ENCODE measurements around the gene RPAP2.
"Not testable (repeated sequence)": the region's sequence is repeated elsewhere in the genome, so short reads cannot be mapped to it uniquely, and the experiment has no call there.

The RPAP2 gene

DNA sequence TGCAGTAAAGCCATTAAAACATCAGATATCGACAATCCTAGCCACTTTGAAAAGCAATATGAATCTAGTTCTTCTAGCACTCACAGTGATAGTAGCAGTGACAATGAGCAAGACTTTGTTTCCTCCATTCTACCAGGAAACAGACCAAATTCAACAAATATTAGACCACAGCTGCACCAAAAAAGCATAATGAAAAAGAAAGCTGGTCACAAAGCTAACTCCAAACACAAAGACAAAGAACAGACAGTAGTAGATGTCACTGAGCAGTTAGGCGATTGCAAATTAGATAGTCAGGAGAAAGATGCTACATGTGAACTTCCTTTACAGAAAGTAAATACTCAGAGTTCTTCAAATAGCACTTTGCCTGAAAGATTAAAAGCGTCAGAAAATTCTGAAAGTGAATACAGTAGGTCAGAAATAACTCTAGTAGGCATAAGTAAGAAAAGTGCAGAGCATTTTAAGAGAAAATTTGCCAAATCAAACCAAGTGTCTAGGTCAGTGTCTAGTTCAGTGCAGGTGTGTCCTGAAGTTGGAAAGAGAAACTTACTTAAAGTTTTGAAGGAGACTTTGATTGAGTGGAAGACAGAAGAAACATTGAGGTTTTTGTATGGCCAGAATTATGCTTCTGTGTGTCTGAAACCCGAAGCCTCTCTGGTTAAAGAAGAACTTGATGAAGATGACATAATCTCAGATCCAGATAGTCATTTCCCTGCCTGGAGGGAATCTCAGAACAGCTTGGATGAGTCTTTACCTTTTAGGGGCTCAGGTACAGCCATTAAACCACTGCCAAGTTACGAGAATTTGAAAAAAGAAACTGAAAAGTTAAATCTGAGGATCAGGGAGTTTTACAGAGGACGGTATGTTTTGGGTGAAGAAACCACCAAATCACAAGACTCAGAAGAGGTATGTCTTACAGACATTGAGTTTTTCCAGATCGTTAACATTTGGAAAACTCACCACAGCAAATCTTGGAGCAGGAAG lies 24.9 kb downstream of the RPAP2 start:
- DNase-seq (ENCODE audit: low spot score): no peak

- no peak for DNase-seq (ENCODE audit: low spot score)
Measured at GRCh38 chr1:92324784-92325183, 25.9 kb downstream of the RPAP2 start.

- DNase-seq (ENCODE audit: low spot score): no peak
Measured at GRCh38 chr1:92326681-92327080, 27.8 kb downstream of the RPAP2 start.

GRCh38 chr1:92327794-92328193 lies 28.9 kb downstream of the RPAP2 start:
- no peak for DNase-seq (ENCODE audit: low spot score)

GRCh38 chr1:92329347-92330129 lies 30.7 kb downstream of the RPAP2 start:
- DNase-seq (ENCODE audit: low spot score): no peak

GRCh38 chr1:92333668-92334067 lies 34.8 kb downstream of the RPAP2 start:
- no peak for DNase-seq (ENCODE audit: low spot score)

DNA sequence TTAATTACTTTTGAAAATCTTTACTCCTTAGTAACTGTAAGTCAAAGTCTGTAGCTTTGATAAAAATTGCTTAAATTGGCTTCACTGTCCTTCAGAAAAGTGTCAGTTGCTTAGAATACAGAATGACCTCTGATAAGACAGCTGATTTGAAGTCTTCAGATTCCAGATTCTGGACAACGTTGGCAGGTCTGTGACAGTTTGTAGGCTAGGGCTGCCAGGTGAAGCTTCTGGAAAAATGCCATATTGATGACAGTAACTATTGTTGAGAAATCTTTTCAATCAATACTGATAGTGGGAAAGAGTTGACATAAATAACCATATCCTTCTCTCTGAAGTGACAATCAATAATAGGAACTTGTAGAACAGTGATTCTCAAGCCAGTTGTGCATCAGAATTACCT lies 41.3 kb downstream of the RPAP2 start:
- DNase-seq (ENCODE audit: low spot score): no peak

DNA sequence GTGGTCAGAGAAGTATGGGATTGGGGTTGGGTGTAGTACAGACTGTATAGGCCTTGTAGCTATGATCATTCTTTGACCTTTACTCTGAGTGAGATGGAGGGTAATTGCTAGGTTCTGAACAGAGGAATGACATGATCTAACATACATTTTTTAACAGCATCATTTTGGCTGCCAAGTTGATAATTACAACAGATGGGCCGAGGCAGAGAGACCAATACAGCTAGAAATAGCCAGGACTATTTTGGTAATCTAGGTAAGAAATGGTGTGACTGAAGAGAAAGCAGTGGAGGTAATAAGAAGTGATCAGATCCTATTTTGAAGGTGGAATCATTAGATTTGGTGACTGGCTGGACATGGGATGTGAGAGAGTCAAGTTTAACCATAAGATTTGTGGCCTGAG lies 43.5 kb downstream of the RPAP2 start:
- no peak for DNase-seq (ENCODE audit: low spot score)

DNA sequence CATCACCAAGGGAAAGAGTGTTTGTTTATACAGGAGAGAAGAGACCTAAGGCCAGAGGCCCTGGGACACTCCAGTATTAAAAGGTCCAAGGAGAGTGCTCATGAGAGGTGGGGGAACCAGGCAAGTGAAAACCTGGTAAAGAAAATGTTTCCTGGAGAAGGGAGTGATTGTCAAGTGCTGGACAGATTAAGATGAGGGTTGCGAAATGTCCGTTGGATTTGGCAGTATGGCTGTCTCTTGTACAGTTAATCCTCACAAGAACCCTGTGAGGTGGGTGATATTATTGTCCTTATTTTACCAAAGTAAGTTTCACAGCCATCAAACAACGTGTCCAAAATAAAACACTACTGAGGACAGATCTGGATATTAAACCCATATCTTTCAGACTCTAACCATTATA lies 44.2 kb downstream of the RPAP2 start:
- DNase-seq (ENCODE audit: low spot score): no peak

- no peak for DNase-seq (ENCODE audit: low spot score)
Measured at GRCh38 chr1:92346866-92347640, 48.2 kb downstream of the RPAP2 start.

DNA sequence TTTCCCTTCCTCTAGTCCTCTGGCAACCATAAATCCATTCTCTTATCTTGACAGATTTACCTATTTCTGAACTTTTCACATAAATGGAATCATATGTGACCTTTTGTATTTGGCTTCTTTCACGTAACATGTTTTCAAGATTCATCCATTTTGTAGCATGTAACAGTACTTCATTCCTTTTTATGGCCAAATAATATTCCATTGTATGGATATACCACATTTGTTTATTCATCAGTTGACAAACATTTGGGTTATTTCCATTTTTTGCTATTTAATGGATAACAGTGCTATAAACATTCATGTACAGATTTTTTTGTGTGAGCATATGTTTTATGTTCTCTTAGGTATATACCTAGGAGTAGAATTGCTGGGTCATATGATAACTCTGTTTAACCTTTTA lies 54.0 kb downstream of the RPAP2 start:
- no peak for DNase-seq (ENCODE audit: low spot score)

DNA sequence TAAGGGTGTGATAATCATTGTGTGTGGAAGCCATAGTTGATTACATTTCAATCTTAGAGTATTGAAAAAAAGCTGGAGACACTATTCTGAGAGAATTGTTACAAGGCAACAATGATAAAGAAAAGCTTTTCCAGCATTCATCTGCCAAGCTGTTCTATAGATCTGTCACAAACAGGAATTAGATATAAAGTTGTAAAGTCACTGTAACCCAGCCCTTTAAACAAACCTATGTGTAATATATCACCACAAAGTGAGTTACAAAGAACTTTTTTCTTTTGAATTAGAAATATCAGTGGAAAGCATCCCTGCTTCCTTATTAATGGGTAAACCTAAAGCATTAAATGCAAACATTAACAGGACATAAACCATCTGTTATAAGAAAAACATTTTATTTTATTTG lies 55.4 kb downstream of the RPAP2 start:
- no peak for DNase-seq (ENCODE audit: low spot score)

DNA sequence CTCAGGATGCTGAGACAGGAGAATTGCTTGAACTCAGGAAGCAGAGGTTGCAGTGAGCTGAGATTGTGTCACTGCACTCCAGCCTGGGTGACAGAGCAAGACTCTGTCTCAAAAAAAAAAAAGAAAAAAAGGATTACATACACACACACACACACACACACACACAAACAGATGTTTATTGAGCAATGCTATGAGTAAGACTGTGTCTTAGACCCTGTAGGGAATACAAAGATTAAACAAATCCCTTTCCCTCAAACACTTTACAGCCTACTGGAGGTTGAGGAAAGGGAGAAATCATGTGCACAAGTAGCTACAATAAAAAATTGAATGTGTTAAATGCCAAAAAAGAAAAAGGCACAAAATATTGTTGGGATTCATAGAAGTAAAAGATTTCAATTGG lies 58.1 kb downstream of the RPAP2 start:
- DNase-seq (ENCODE audit: low spot score): no peak

GRCh38 chr1:92359382-92359781 lies 60.5 kb downstream of the RPAP2 start:
- DNase-seq (ENCODE audit: low spot score): not testable (repeated sequence)

DNA sequence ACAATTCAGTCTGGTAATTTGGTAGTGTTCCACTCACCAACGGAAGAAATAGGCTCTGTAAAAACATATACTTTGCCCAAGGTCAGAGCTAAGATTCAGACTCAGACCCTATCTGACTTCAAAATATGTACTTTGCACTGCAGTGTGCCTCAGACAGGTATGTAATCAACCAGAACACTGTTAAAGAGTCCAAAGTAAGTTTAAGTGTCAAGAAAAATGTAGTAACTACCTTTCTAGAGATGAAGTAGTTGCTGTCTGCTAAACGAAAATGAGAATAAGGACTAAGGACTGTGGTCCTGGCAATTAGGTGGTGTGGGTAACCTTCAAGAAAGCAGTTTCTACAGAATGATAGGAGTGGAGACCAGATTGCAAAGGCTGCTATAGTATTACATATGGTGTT lies 61.1 kb downstream of the RPAP2 start:
- no peak for DNase-seq (ENCODE audit: low spot score)

GRCh38 chr1:92362970-92363369 lies 64.1 kb downstream of the RPAP2 start:
- no peak for DNase-seq (ENCODE audit: low spot score)

- no peak for DNase-seq (ENCODE audit: low spot score)
Measured at GRCh38 chr1:92363401-92363800, 64.5 kb downstream of the RPAP2 start.

DNA sequence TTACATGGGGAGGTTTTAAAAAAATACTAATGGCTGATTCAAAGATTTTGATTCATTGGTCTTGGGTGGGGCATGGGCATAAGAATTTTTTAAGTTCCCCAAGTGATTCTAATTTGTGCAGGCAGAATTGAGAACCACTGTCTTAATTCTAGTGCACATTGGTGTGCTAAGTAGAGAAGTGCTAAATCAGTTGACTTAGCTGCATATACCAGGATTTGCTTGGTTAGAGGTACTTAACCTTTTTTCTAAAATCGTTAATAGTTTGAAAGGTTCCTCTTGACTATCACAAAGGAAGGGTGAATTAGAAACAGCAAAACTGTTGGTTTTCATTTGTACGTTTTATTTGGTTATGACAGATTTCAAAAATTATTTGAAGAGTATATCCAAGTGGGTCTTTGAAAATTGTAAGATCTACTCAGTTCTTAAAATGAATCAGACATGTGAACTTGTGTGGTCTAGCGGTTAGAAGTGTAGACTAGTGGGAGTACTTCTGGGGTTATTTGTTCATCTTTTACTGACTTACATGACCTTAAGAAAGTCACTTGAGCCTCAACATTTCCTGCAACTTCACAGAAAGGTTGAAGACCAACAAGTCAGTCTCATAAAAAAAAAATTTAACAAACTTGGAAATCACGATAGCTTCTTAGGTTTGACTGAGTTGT lies 66.7 kb downstream of the RPAP2 start:
- no peak for DNase-seq (ENCODE audit: low spot score)

- no peak for DNase-seq (ENCODE audit: low spot score)
Measured at GRCh38 chr1:92366040-92366395, 67.2 kb downstream of the RPAP2 start.

GRCh38 chr1:92367496-92367895 lies 68.6 kb downstream of the RPAP2 start:
- DNase-seq (ENCODE audit: low spot score): no peak

- DNase-seq (ENCODE audit: low spot score): no peak
Measured at GRCh38 chr1:92372164-92372563, 73.3 kb downstream of the RPAP2 start.

DNA sequence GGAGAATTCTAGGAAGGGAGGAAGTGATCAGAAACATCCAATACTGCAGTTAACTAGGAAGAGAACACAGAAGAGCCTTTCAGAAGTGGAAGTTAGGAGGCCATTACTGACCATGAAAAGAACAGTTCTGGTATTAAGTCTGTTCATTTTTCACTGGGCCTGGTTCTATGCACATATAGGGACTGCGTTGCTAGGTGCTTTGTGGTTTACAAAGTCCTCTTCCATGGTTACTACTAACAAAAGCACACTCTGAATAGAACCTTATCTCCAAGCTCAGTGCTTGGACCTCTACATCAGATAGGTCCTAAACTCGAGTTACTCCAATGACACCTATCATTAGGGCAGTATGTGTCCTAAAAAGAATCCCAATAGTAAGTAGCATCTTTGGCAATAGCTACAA lies 75.4 kb downstream of the RPAP2 start:
- DNase-seq (ENCODE audit: low spot score): no peak
